HG03354 (cell line): Measurements from ENCODE around the gene UST.

Source experiments
- ATAC-seq: cut with Tn5 transposase; IDR thresholded peaks from one replicate; pipeline ENCODE4 v1.9.1; 2021; ENCODE audit warnings: mild to moderate bottlenecking; ENCODE audit not compliant: unreplicated experiment, poor library complexity, severe bottlenecking

Gene UST

DNA sequence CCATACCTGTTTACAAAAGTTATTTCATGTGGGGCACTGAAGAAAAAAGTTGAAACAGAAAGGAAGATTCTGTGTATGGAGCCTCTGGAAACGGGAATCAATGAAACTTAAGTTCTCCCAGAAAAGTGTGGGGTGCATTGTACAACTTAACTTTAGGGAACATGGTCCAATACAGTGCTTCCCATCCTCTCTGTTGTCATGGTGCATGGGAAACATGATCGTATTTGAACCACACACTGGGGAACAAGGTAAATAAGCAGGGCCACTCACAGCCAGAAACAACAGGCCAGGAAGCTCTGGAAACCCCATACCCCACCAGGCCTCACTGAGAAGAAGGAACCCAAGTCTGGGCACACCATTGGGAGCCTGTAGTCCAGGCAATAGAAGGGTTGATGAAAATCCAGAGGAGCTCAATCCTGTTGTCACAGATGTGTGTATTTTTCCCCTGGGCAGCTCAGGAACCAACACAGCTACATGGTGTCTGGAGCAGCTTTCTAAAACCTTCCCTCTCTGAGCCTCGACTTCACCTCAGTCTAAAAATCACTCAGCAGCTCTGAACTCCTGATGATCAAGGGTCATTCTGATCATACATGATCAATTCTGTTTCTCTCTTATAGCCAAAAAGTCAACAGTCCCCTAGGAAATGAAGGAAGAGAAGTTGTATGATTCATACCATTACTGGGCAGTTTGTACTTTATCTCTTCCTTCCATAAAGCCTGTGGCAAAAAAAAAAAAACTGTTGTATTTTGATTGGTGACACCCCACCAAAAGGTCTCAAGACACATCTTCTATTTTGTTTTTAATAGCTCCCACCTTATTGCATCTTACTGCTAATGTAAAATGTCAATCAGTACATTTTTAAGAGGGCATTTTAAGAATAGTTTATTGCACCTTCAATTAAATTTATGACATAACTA is 372.2 kb downstream of the UST start:
- no peak for ATAC-seq

GRCh38 chr6:149122850-149123821 is 376.3 kb downstream of the UST start:
- ATAC-seq = no peak

GRCh38 chr6:149125309-149125708 is 378.5 kb downstream of the UST start:
- no peak for ATAC-seq
